Stimulated activated CD8-positive, alpha-beta memory T cell treated with anti-CD3 and anti-CD28 coated beads, Interleukin-2, amount 100 ng/mL, for 48 hours (primary cell): ENCODE data around the gene TRAF3IP1.
"Not testable (repeated sequence)": the region's sequence is repeated elsewhere in the genome, so short reads cannot be mapped to it uniquely, and the experiment has no call there.

ENCODE experiments used
- DNase-seq, 2 donors: peaks; one replicate each; pipeline ENCODE4 v3.0.0-alpha.2; 2020; ENCODE audit warnings: low read depth in 2 of 2

TRAF3IP1 gene

DNA sequence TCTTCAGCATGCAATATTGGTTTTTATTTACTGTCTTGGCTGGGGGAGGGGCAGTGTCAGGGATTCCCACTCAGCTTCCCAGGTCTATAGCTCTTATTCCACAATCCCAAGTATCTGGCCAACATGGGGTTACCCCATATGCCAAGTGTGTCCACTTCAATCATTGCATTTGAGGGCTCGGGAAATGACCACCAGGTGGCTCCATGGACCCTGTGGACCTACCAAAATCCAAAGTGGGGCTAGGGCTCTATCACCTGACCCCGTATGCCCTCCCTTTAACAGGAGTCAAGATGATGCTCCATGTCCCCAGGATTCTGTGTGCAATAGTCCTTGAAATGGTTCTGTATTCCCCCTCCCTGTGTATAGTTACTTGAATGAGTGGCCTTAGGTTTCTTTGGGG is 12.1 kb upstream of the TRAF3IP1 start:
- DNase-seq = no peak

DNA sequence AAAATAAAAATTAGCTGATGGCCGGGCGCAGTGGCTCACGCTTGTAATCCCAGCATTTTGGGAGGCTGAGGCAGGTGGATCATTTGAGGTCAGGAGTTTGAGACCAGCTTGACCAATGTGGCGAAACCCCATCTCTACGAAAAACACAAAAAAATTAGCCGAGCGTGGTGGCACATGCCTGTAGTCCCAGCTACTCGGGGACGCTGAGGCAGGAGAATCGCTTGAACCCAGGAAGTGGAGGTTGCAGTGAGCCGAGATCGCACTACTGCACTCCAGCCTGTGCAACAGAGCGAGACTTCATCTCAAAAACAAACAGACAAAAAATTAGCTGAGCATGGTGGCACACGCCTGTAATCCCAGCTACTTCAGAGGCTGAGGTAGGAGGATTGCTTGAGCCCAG is 9.6 kb upstream of the TRAF3IP1 start:
- not testable (repeated sequence) for DNase-seq

DNA sequence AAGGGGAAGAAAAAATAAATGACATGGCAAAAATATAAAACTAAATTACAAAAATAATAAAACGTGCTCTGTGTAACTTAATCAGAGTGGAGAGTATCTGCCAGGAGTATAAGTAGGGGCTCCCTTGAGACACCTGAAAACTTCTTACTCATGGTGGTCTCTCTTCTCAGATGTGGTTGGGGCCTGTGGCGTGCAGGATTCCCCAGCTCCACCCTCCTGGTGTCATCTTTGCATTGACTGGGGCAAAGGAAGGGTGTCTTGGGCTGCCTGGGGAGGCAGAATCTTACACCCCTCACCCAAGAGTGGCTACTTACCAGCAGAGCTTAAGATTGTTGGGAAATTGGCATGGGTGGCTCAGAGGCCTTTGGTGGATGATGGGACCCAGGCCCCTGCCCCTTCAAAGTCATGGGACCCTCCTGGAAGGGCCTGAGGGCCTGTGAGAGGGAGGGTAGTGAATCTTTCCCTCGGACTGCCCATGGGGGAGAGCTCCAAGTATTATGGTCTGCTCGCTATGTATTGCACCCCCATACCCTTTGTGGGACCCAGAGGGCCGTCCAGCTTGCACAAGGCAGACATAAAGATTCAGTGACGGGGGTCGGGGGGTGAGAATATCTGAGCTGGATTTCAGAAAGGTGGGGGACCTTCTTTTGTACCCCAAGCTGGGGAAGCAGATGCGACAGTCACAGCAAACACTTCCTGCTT is 6.9 kb upstream of the TRAF3IP1 start:
- no peak for DNase-seq

DNA sequence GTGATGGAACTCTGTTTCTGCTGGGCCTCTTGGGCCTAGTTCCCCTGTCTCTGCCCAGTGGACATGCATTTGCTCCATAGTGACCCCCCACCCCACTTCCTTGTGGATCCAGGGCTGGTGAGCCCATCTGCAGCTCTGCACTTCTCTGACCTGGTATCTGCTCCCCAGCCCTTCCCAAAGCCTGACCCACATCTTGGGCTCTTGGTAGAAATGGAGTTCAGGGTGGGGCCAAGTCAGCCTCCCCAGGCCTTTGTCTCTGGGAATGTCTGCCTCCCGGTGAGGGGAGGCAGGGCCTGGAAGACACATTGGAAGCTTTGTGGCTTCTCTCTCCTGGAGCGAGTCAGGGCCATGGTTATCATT is 6.3 kb upstream of the TRAF3IP1 start:
- DNase-seq = no peak

DNA sequence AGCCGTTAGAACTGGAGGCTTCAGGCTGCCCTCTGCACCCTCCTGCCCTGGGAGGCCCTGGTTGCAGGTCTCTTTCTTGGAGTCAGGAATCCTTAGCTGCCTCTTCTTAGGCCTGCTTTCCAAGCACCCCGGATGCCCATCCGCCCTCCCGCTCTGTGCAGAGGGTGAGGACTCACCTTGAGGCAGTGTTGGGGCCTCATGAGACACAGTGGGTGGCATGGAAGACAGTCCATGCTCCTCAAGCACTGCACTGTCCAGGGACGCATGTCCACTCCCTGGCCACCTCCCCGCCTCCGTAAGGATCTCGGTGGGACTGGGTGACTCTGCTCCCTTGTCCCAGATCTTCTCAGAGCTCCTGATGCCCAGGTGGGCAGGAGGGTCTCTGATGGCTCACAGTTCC is 5.7 kb upstream of the TRAF3IP1 start:
- DNase-seq = no peak

DNA sequence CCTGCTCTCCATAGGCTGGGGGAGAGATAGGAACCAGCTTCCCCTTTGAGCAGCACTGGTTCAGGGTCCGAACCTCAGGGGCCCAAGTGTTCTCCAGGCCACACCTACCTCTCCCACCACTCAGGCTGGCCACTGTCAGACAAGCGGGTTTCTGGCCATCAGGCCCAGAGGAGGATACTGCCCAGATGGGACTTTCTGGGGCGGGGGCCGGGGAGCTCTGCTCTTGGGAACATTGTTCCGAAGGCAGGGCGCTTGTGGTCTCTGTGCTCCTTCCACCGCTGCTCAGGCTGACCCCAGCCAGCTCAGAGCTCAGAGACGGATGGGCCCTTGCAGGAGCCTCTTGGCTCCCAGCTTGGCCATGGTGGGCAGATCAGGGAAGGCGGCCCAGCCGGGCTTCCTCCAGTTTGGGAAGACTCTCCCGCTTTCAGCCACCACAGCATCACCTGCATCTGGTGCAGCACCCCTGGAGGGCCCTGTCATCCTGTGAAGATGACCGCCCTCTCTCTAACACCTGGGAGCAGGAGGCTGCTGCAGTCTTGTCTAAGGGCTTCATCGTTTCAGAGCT is 5.2 kb upstream of the TRAF3IP1 start:
- DNase-seq = no peak

DNA sequence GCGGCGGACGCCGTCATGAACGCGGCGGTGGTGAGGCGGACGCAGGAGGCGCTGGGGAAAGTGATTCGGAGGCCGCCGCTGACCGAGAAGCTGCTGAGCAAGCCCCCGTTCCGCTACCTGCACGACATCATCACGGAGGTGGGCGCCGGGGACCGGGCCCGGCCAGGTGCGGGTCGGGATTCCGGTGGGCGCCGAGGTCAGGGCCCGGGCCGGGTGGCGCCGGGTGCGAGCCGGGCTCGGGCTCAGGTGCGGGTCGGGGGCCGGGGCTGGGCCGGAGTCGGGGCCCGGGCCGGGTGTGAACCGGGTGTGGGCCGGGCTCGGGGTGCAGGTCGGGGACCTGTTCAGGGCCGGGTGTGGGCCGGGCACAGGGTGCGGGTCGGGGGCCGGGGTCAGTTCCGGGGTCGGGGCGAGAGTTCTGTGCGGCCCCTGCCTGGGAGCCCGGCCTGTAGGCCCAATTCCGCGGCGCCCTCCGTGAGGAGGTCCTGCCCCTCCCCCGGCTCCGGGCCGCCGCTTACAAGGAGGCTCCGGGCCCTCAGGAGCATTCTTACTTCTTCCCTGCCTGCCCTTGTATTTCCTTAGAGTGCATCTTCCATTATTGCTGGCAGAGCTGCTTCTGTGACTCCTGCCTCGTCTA is 447 bp downstream of the TRAF3IP1 start:
- peak in 1 of 2 donors; percentile 2 for DNase-seq

DNA sequence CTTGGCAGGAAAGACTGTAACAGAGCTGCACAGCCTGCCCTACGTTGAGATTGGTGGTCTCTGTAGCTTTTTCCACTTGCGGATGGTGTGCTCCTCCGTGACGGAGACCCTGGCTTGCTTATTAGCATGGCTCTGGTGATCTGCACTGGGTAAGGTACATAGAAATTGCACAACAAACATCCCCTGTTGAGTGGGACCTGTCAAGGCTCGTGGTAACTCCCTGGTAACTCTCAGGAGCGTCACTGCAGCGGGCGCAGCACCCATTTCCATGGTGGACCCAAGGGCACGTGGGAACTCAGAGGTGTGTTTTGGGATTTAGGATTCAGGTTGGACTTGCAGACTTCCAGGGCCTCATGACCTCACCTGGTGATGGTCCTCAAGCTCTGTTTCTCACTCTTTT is 1.1 kb downstream of the TRAF3IP1 start:
- no peak for DNase-seq

DNA sequence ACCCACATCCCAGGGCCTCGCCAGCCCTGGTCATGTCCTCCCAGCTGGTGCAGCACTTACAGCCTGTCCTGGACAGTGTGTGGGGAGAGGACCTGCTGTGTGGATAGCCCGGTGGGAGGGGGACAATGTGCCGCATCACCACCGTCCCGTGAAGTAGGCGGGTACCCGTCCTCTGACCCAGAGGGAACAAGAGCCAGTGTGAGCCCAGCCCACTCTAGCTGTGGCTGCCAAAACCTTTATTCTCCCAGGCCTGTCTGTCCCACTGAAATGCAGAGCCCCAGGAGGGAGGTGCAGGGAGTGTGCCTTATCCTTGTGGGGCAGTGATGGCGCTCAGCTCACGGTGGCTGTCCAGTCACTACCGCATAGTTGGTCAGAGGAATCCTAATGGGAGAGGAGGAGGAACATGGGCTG is 1.7 kb downstream of the TRAF3IP1 start:
- no peak for DNase-seq

DNA sequence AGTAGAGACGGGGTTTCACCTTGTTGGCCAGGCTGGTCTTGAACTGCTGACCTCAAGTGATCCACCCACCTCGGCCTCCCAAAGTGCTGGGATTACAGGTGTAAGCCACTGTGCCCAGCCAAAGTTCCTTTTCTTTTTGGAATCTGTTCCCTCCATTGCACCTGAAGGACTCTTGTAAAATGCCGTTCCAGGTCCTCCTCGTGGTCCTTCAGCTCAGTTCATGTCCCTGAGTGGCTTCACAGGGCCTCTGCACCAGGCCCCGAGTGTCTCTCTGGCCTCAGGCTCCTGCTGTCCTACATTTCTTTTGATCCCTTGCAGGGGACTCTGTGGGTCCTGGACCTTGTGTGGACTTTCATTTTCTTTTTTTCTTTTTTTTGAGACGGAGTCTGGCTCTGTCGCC is 3.9 kb downstream of the TRAF3IP1 start:
- DNase-seq = not testable (repeated sequence)

DNA sequence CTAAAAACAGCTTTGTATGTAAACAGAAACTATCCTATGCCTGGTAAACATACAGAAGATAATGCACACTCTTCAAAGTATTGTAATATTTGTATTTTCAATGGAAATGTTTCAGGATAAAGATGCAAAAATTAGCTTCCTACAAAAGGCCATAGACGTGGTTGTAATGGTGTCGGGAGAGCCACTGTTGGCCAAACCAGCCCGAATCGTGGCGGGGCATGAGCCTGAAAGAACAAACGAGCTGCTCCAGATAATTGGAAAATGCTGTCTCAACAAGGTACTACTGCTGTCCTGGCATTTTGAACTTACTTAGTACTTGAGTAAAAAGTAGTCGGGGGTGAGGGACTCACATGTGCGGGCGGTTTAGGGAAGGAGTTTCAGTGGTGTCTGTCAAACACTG is 5.4 kb downstream of the TRAF3IP1 start:
- DNase-seq = no peak

DNA sequence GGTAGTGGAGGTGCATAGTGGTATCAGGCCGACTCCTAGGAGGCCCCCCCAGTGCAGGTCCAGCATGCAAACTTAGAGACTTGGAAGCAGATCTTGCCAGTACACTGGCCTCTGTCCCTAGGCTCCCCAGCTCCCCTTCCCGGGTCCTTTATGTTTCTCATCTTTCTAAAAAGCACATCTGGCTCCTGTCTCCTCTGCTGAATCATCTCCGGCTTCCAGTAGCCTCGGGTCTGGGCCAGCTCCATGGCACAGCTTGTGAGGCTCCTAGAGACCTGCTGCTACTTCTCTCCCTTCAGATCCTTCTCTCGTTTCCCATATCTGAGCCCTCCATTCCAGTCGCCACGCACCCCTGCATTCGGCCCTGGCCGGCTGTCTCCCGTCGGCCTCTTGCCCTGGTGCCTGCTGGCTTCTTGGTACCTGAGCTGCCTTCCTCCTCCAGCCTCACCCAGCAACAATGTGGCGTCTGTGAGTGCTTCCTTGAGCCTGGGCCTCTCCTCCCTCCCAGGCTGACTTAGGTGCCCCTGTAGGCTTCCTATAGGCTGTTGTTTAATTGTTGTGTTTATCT is 6.6 kb downstream of the TRAF3IP1 start:
- no peak for DNase-seq

DNA sequence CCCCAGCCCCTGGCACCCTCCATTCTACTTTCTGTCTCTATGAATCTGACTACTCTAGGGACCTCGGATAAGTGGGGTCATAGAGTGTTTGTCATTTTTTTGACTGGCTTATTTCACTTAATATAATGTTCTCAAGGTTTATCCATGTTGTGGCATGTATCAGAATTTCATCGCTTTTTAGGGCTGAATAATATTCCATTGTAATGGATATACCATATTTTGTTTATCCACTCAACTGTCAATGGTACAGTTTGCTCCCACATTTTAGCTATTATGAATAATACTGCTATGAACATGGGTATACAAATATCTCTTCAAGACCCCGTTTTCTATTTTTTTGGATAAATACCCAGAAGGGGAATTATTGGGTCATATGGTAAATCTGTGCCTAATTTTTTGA is 7.4 kb downstream of the TRAF3IP1 start:
- no peak for DNase-seq

DNA sequence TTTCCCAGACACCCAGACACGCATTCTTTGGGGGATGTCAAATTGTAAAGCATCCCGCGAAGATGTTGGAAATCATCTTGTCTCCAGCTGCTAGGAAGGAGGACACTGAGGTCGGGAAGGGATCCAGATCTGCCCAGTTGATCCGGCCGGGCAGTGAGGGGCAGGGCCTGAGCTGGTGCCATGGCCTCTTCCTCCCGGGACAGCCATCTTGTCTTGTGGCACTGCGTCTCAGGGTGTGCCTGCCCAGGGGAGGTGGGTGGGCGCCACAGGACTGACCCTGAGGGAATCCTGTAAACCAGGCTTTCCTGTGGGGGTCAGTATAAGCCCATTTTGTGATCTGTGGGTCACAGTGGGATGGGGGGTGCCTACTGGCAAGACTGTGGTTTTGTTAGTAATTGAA is 10.1 kb downstream of the TRAF3IP1 start:
- DNase-seq = no peak

DNA sequence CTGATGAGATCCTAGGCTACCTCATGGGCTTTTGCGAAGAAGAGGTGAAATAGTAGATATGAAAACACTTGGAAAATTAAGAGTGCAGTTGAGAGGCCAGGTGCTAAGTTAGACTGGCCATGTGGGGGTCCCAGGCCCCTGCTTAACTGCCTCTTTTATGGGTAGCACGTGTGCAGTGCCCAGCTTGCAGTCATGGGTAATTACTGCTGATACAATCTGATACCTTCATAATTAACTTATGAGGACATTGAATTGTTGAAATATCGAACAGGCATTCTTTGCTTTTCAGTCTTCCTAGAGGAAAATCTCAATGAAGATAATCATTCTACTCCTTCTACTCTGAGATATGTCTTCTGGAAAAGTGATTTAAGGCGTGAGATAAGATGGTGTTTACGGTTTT is 11.6 kb downstream of the TRAF3IP1 start:
- DNase-seq = no peak

DNA sequence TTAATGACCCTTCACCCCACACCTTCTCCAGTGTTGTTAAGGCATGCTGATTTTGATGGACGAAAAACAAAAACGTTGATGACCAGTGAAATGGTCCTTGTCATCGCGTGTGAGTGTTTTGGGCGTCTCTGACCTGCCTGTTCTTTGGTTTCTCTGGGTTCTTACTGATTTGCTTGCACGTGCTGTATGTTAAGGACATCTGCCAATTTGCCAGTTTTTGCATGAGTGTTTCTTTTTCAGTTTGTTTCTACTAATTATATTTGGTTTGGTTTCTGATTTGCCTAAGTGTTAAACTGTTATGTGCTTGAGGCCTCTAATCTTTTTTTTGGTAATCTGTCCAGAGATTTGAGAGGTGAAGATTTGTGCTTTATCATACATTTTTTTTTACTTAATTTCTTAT is 14.6 kb downstream of the TRAF3IP1 start:
- DNase-seq = no peak

DNA sequence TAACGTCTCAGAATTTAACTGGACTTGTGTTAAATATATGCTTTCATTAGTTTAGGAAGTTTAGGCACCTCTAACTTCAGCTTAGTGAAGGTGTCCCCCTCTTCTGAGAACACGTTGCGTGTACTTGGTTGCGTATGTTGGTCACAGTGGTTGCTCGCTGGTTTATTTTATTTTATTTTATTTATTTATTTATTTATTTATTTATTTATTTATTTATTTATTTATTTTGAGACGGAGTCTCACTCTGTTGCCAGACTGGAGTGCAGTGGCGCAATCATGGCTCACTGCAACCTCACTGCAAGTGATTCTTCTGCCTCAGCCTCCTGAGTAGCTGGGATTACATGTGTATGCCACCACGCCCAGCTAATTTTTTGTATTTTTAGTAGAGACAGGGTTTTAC is 15.3 kb downstream of the TRAF3IP1 start:
- not testable (repeated sequence) for DNase-seq

DNA sequence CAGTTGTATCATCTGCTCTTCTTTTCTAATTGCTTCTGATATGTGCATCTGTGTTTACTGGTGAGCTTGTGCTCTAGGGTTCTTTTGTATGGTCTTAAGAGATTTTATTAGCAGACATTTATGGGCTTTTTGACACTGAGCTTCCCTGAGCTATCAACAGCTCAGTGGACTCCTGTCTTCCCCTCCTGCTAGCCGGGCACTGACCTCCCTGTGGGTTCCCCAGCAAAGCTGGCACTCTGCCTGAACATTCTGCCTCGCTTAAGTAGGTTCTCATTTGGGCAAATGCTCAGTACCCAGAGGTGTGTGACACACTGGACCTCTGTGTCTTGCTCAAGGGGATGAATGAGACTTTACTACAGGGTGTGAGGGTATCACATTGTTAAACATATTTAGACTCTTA is 15.8 kb downstream of the TRAF3IP1 start:
- DNase-seq = no peak

DNA sequence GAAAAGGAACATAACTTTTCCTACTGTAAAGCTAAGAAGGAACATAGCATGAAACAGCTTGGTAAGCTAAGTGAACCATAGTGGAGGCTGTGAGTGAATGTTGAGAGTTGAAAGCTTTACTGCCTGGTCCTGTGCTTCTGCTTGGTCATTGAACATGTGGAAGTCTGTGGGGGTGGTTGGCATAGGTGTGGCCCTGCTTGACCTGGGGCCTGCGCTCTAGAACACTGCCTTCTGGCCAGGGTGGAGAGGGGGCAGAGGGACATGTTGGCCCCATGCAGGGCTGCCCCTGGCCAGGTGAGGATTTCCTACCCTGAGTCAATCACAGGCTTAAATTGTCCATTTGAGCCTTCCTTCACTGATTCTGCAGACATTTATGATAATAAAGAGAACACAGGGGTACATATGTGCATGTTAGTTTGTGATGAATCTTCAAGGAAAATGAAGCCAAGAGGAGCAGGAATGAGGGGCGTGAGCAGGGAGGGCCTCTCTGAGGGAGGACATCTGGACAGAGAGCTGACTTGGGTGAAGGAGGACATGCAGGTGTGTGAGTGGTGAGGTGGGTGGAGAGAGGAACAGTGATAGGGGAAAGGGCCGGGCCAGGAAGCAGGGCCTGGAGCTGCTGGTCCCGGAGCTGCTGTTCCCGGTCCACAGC is 16.6 kb downstream of the TRAF3IP1 start:
- DNase-seq = no peak

DNA sequence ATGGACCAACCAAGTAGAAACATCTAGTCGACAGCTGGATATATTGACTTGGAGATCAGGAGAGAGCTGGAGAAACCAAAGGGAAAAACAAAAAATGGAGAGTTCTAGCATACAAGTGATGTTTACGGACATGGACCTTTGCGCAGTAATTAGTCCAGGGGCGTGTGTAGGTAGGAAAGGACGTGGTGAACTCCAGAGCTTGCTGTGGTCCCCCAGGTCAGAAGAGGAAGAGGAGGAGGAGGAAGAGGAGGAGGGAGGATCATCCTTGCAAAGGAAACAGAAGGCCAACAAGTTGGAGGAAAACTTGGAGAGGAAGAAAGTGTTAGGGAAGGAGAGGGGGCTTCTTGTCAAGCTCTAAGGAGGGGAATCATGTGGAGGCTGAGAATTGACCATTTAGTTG is 17.5 kb downstream of the TRAF3IP1 start:
- no peak for DNase-seq

DNA sequence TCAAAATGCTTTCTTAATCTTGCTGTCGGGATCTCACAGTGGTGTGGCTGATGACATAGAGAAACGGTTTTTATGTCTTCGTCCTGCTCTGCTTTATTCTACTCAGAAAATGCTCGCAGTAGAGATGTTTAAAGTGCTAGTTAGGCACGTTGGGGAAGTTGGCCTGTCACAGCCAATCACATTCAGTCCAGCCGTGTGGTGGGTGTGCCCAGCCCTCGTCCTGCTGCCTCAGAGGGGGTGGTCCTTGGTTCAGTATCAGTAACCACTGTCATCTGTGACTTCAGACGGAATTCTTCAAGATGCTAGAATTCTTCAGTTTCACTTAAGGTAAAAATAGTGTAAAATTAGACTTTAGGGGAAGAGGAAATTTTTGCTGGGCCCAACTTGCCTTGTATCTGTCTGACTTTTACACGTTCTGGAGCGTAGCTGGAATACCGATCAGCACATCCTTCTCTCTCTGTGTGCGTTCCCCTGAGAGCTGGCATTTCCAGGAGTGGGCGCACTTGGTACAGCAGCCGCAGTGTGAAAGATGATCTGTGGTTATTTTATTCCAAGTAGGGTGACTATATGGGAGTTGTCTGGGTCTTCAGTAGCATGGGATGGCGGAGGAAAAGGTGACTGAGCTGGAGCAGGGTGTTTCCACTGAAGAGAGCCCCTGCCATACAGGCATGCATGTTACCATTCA is 18.5 kb downstream of the TRAF3IP1 start:
- no peak for DNase-seq

DNA sequence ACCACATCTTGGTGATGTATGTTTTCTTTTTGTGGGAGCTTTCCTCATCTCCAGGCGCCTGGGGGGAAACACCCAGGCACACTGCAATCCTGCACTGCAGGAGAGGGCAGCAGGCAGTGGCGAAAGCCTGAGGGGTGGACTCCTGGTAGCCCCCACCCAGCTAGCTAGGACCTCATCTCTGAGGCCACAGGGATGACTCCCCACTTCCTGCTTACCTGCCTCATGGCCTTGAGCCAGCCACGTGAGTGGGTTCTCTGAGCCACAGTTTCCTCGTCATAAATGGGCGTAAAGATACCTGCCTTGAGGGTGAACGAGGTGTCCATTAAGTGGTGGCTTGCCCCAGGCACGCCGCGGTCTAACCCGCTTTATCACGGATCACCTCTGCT is 19.1 kb downstream of the TRAF3IP1 start:
- DNase-seq = no peak
